AG04450 (cell line): ENCODE results near the gene PCYT2. TPM values are rescaled to one million over a fixed set of nuclear protein-coding genes. Genes with fewer than 3 reads are reported as not detected.

ENCODE experiments used
- CTCF ChIA-PET: fragments of 300-600, 350-600 bp; formaldehyde crosslinking; extraction: SDS; loops from one replicate; lab custom pipeline; 2022; ENCODE audit warnings: antibody characterized with exemption, inconsistent platforms; lab: Charles Lee
- POLR2A ChIA-PET: fragments of 350-600 bp; formaldehyde crosslinking; extraction: SDS; loops from one replicate; lab custom pipeline; 2021; ENCODE audit warnings: antibody characterized with exemption, inconsistent platforms; lab: Yijun Ruan, JAX
- DNase-seq: peaks from one replicate; pipeline ENCODE4 v3.0.0-alpha.2; 2011; ENCODE audit warnings: low read depth, low spot score
- H3K27ac ChIP-seq: one replicate; pipeline ENCODE4 v1.5.1; 2012; ENCODE audit warnings: low read depth, low read length, control low read depth
- H3K27me3 ChIP-seq: one replicate; pipeline ENCODE4 v1.6.0; 2012; ENCODE audit warnings: low read length; ENCODE audit not compliant: control insufficient read depth, insufficient read depth
- H3K4me3 ChIP-seq: 2 replicates; pipeline ENCODE4 v1.5.1; 2011; ENCODE audit warnings: mild to moderate bottlenecking, low read depth, low read length, control low read depth
- H3K9me3 ChIP-seq: 2 replicates; pipeline ENCODE4 v1.5.1; 2012; ENCODE audit warnings: low read length; ENCODE audit not compliant: control insufficient read depth, insufficient read depth
- CTCF ChIP-seq: IDR thresholded peaks from 2 replicates; pipeline ENCODE4 v1.5.1; 2011; ENCODE audit warnings: low read depth, low read length, control low read depth, inconsistent platforms
- polyA plus RNA-seq: library from polyadenylated mRNA; depleted of rRNA; stranded (reverse); fragments of >200 nt; gene quantifications from 2 replicates; pipeline ENCODE4 v1.2.3, GENCODE V29; 2011

The PCYT2 gene
- polyA plus RNA-seq, 1 experiment: 25.2 TPM

- TF ChIP-seq CTCF: no peak
- Histone ChIP-seq H3K4me3 (peak overlapping the region; percentile 45), H3K9me3 (no peaks in the 10 kb centered on the region; the same call in 1 of the 2 replicates), H3K27me3 (peaks cover 4% of the 10 kb centered on the region), H3K27ac (no peak overlapping the region)
- ChIA-PET POLR2A (interaction anchor here (0.6 to 1.3 kb wide), 3 partner anchors 8 to 273 kb away, joined by 3 read pairs; partner anchors contain the start of genes DCXR and MAFG), CTCF (no interaction called here)
- DNase-seq: no peak
These were observed 24.5 kb upstream of the PCYT2 start for GRCh38 chr17:81935709-81936084.

- POLR2A ChIA-PET: interaction anchor here (0.5 to 0.6 kb wide), 4 partner anchors 85 to 371 kb away, joined by 3 to 4 read pairs (median 4); partner anchors contain the start of gene DCXR
- H3K4me3 ChIP-seq: peak overlapping the region; percentile 45; the same call in 1 of the 2 replicates
- H3K9me3 ChIP-seq: no peaks in the 10 kb centered on the region; the same call in 1 of the 2 replicates
- CTCF ChIA-PET: no interaction called here
- TF ChIP-seq CTCF: no peak
- H3K27me3 ChIP-seq: no peaks in the 10 kb centered on the region
- no peak for DNase-seq
- peak overlapping the region; percentile 21 for H3K27ac ChIP-seq
These were observed 23.9 kb upstream of the PCYT2 start for GRCh38 chr17:81934850-81935708.

GRCh38 chr17:81934098-81934757 is 23.0 kb upstream of the PCYT2 start:
- no peaks in the 10 kb centered on the region for H3K27me3 ChIP-seq
- no peak overlapping the region for H3K4me3 ChIP-seq
- no peak overlapping the region for H3K27ac ChIP-seq
- DNase-seq: no peak
- CTCF ChIA-PET: no interaction called here
- H3K9me3 ChIP-seq: no peaks in the 10 kb centered on the region; the same call in 1 of the 2 replicates
- POLR2A ChIA-PET: interaction anchor here (0.5 to 1.8 kb wide), 3 partner anchors 11 to 370 kb away, joined by 4 to 5 read pairs (median 4); no protein-coding TSS in a partner anchor
- no peak for TF ChIP-seq CTCF

- TF ChIP-seq CTCF: no peak
- DNase-seq: no peak
- H3K9me3 ChIP-seq: no peaks in the 10 kb centered on the region; the same call in 1 of the 2 replicates
- no peak overlapping the region for H3K4me3 ChIP-seq
- no peak overlapping the region for H3K27ac ChIP-seq
- no peaks in the 10 kb centered on the region for H3K27me3 ChIP-seq
- CTCF ChIA-PET: no interaction called here
- POLR2A ChIA-PET: interaction anchor here (1.8 kb wide), 1 partner anchor 10 kb away, joined by 5 read pairs; no protein-coding TSS in a partner anchor
These were observed 22.0 kb upstream of the PCYT2 start for GRCh38 chr17:81933178-81933699.
